Mesendoderm (in vitro differentiated cells): Measurements from ENCODE around the gene NAALAD2.
A peak's percentile ranks its signal among the peaks of the same experiment; 100 is the strongest.

Experiments
- DNase-seq: peaks from one replicate; pipeline ENCODE4 v3.0.0; 2013
- H2AK5ac ChIP-seq: 2 replicates; pipeline ENCODE4 v1.6.1; 2013; ENCODE audit warnings: low read length, inconsistent platforms
- H2BK120ac ChIP-seq: 2 replicates; pipeline ENCODE4 v1.6.1; 2013; ENCODE audit warnings: low read depth, mild to moderate bottlenecking, low read length, moderate library complexity, mixed read lengths
- H2BK15ac ChIP-seq: replicated peaks from 2 replicates; pipeline ENCODE4 v1.6.1; 2013; ENCODE audit warnings: low read depth, mild to moderate bottlenecking, moderate library complexity
- H2BK5ac ChIP-seq: 2 replicates; pipeline ENCODE4 v1.6.1; 2013; ENCODE audit warnings: low read length, inconsistent platforms
- H3K18ac ChIP-seq: 2 replicates; pipeline ENCODE4 v1.6.1; 2013; ENCODE audit warnings: mild to moderate bottlenecking, low read length, mixed read lengths
- H3K23ac ChIP-seq: one replicate; pipeline ENCODE4 v1.6.1; 2013; ENCODE audit warnings: low read length
- H3K27ac ChIP-seq: 2 replicates; pipeline ENCODE4 v1.5.1; 2013; ENCODE audit warnings: low read depth, mild to moderate bottlenecking, inconsistent platforms, low read length, moderate library complexity
- H3K27me3 ChIP-seq: 2 replicates; pipeline ENCODE4 v1.6.1; 2013; ENCODE audit warnings: low read length, control low read depth, mild to moderate bottlenecking, inconsistent platforms; ENCODE audit not compliant: insufficient read depth, poor library complexity
- H3K36me3 ChIP-seq: 2 replicates; pipeline ENCODE4 v1.6.1; 2013; ENCODE audit warnings: low read length, inconsistent platforms; ENCODE audit not compliant: control insufficient read depth, insufficient read depth
- H3K4ac ChIP-seq: one replicate; pipeline ENCODE4 v1.6.1; 2013; ENCODE audit warnings: low read depth, mild to moderate bottlenecking, low read length, moderate library complexity
- H3K4me1 ChIP-seq: 2 replicates; pipeline ENCODE4 v1.6.1; 2013; ENCODE audit warnings: low read depth, low read length, inconsistent platforms; ENCODE audit not compliant: control insufficient read depth
- H3K4me2 ChIP-seq: 2 replicates; pipeline ENCODE4 v1.6.1; 2013; ENCODE audit warnings: low read length
- H3K4me3 ChIP-seq: 2 replicates; pipeline ENCODE4 v1.5.1; 2013; ENCODE audit warnings: mild to moderate bottlenecking, low read length
- H3K56ac ChIP-seq: one replicate; pipeline ENCODE4 v1.6.1; 2013; ENCODE audit warnings: low read length
- H3K79me1 ChIP-seq: 2 replicates; pipeline ENCODE4 v1.6.1; 2013; ENCODE audit warnings: low read length, inconsistent platforms
- H3K79me2 ChIP-seq: 2 replicates; pipeline ENCODE4 v1.6.1; 2013; ENCODE audit warnings: mild to moderate bottlenecking, low read length; ENCODE audit not compliant: control insufficient read depth, insufficient read depth
- H3K9ac ChIP-seq: 2 replicates; pipeline ENCODE4 v1.6.1; 2013; ENCODE audit warnings: low read length, inconsistent platforms
- H4K5ac ChIP-seq: one replicate; pipeline ENCODE4 v1.6.1; 2013; ENCODE audit warnings: low read length
- H4K8ac ChIP-seq: one replicate; pipeline ENCODE4 v1.6.1; 2013; ENCODE audit warnings: low read depth, mild to moderate bottlenecking, control low read depth, low read length, moderate library complexity
- WGBS: extraction: QIAGEN DNeasy Blood & Tissue Kit; methylation state at CpG from one replicate; pipeline ENCODE4 v1.1.7; 2013; ENCODE audit warnings: low lambda C conversion rate, missing lambda C conversion rate; ENCODE audit not compliant: insufficient coverage; ENCODE audit errors: extremely low coverage; 5-methylcytosine and 5-hydroxymethylcytosine counted together

NAALAD2 gene

DNA sequence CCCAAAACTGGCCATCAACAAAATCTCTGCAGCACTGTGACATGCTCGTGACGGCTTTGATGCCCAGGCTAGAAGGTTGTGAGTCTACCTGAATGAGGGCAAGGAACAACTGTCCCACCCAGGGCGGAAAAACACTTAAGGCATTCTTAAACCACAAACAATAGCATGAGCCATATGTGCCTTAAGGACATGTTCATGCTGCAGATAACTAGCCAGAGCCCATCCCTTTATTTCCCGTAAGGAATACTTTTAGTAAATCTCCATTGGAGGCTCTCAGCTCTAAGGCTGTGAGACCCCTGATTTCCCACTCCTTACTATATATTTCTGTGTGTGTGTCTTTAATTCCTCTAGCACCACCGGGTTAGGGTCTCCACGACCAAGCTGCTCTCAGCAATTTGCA is 85.0 kb downstream of the NAALAD2 start:
- Histone ChIP-seq H3K27ac (no peak overlapping the region), H3K36me3 (no peaks in the 10 kb centered on the region), H3K27me3 (no peaks in the 10 kb centered on the region), H2BK120ac (no peak overlapping the region), H2AK5ac (no peak overlapping the region), H3K56ac (no peak overlapping the region), H2BK15ac (no peak overlapping the region), H3K23ac (no peak overlapping the region), H2BK5ac (no peak overlapping the region), H4K5ac (no peak overlapping the region), H3K9ac (no peak overlapping the region), H3K79me2 (peaks cover 57% of the 10 kb centered on the region), H3K18ac (no peak overlapping the region), H3K4me1 (no peaks in the 10 kb centered on the region), H3K4ac (no peak overlapping the region), H3K4me3 (no peak overlapping the region), H3K79me1 (peaks cover 2% of the 10 kb centered on the region), H4K8ac (no peak overlapping the region), H3K4me2 (no peak overlapping the region)
- DNase-seq, result peak; percentile 5
- no CpG with 5 or more reads among the region's 6 CpGs for WGBS

DNA sequence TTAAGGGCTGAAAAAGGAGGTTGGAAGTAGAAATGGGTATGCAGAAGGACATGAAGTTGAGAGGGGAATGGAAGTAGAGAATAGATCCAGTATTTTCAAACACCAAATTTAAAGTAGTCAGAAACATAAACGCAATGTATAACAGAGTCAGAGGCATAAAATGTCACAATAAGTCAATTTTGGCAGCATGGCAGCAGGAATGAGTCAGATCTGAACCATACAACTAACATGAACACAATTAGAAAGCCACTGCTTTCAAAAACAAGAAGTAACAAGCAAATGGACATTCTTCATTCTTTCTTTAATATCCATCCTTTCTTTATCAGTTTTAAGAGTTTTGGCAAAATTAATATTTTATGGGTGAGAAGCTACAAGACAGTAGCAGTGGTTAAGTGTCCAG is 85.9 kb downstream of the NAALAD2 start:
- peaks cover 2% of the 10 kb centered on the region for H3K79me1 ChIP-seq
- H2BK15ac ChIP-seq, result no peak overlapping the region
- no peak overlapping the region for H4K8ac ChIP-seq
- no peak overlapping the region for H3K9ac ChIP-seq
- no CpG with 5 or more reads among the region's 1 CpG for WGBS
- H3K4ac ChIP-seq, result no peak overlapping the region
- no peak overlapping the region for H3K27ac ChIP-seq
- DNase-seq, result no peak
- no peak overlapping the region for H2BK5ac ChIP-seq
- H3K4me2 ChIP-seq, result no peak overlapping the region
- no peaks in the 10 kb centered on the region for H3K36me3 ChIP-seq
- H3K27me3 ChIP-seq, result no peaks in the 10 kb centered on the region
- H3K18ac ChIP-seq, result no peak overlapping the region
- H2BK120ac ChIP-seq, result no peak overlapping the region
- no peak overlapping the region for H3K4me3 ChIP-seq
- no peak overlapping the region for H4K5ac ChIP-seq
- no peaks in the 10 kb centered on the region for H3K4me1 ChIP-seq
- no peak overlapping the region for H2AK5ac ChIP-seq
- peaks cover 57% of the 10 kb centered on the region for H3K79me2 ChIP-seq
- H3K23ac ChIP-seq, result no peak overlapping the region
- no peak overlapping the region for H3K56ac ChIP-seq

DNA sequence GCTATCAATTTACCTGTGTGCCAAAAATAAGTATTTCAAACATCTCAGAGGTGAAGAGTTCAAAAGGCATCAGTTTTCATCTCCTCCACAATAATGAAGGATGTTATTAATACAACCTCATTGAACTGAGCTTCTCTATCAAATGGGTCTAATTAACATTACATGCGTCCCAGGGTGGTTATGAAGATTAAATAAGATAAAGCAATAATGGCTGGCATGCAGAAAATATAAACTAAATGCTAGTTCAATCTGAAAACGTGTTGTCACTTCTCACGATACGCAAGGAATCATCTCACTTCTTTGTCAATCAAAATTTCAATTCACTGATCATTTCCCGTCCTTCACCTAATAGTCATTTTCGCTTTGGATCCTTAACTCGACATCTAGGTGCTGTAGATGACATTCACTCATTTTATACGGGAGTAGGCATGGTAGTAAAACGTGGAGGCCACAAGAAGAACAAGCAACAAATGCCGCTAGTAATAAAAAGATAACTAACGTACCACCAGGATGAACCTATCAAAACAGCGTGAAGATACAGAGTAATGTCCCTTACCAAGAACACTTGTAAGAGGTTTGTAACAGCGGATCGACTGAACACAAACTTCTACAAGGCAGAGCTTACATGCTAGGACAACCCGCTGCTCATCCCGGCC is 87.5 kb downstream of the NAALAD2 start:
- Histone ChIP-seq H3K23ac (peak overlapping the region; percentile 81), H2BK120ac (no peak overlapping the region), H3K4ac (no peak overlapping the region), H3K4me1 (no peaks in the 10 kb centered on the region), H2BK5ac (no peak overlapping the region), H3K36me3 (no peaks in the 10 kb centered on the region), H3K4me3 (peak overlapping the region; percentile 90), H3K9ac (peak overlapping the region; percentile 91), H3K27me3 (no peaks in the 10 kb centered on the region), H3K18ac (no peak overlapping the region), H3K79me1 (peaks cover 2% of the 10 kb centered on the region), H2AK5ac (no peak overlapping the region), H4K5ac (no peak overlapping the region), H2BK15ac (no peak overlapping the region), H3K79me2 (peaks cover 52% of the 10 kb centered on the region), H3K56ac (peak overlapping the region; percentile 86), H4K8ac (no peak overlapping the region), H3K4me2 (peak overlapping the region; percentile 3), H3K27ac (no peak overlapping the region)
- no peak for DNase-seq
- WGBS, result no CpG with 5 or more reads among the region's 16 CpGs

DNA sequence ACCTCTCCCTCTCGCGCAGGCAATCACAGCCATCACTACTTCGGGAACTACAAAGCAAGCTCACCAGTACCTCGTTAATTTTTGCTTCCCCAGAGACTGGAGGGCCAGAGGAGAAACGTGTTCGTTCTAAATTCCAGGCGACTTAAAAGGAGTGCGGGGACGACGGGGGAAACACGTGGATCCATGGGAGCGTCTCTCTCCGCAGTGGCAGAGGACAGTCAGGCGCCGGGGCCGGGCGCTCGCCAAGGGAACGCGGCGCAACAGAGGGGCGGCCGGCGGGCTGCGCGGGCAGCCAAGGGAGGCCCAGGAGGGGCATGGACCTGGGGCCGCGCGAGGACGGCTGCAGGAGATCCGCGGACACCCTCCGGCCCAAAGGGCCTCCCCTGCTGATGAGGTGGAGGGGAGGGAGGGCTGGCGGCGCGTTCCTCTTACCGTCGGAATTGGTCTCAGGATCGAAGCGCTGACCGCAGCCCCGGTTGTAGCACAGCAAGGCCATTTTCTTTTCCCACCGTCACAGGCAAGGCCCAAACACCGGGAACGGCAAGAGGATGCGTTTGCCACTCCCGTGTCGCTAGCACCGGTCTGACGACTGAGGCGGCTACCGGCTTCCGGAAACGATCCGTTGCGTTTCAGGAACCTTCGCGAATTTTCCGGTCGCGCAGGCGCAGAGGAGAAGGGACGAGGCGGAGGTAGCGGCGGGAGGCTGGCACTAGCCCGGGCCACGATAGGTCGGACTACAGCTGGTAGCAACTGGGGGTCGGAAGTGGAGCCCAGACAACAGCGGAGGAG is 88.2 kb downstream of the NAALAD2 start, which contains the start of gene CHORDC1:
Gene CHORDC1, minus strand, starts transcription at position 591 of the 789 bp plus-strand sequence. Its CDS starts 95 bp downstream, at position 496.
- Histone ChIP-seq H2BK15ac (no peak within 1 kb of the TSS), H3K9ac (peak within 1 kb of the TSS; percentile 91), H3K79me2 (peaks cover 46% of the 10 kb centered on the region), H2AK5ac (no peak within 1 kb of the TSS), H3K4me1 (no peaks in the 10 kb centered on the region), H3K18ac (peak within 1 kb of the TSS; percentile 3), H3K27ac (peak within 1 kb of the TSS; percentile 39), H3K36me3 (no peaks in the 10 kb centered on the region), H3K4me3 (peak within 1 kb of the TSS; percentile 90), H2BK120ac (no peak within 1 kb of the TSS), H4K5ac (no peak within 1 kb of the TSS), H3K27me3 (no peaks in the 10 kb centered on the region), H2BK5ac (peak within 1 kb of the TSS; percentile 51), H3K56ac (peak within 1 kb of the TSS; percentile 86), H3K79me1 (peaks cover 2% of the 10 kb centered on the region), H3K23ac (peak within 1 kb of the TSS; percentile 81), H4K8ac (peak within 1 kb of the TSS; percentile 5), H3K4me2 (peak within 1 kb of the TSS; percentile 81), H3K4ac (peak within 1 kb of the TSS; percentile 44)
- peak; percentile 92 for DNase-seq
- no CpG with 5 or more reads among the region's 71 CpGs for WGBS

DNA sequence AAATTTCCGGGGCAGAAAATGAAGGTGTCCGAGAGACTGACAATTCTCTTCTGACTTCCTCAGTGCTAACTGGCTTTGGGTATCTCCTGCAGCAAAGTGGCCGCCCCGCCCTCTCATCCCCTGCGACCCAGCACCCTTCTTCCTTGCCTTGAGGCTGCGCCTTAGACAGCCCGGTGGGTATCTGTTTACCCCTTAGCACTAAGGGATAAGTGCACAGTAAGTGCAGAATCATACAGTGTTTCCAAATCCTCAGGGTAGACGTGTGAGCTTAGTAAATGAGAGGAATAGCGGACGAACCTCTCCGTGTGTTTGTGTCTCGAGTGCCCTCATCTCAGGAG is 88.8 kb downstream of the NAALAD2 start:
- H3K4me1 ChIP-seq, result no peaks in the 10 kb centered on the region
- H3K18ac ChIP-seq, result no peak overlapping the region
- no peak overlapping the region for H3K27ac ChIP-seq
- H2BK120ac ChIP-seq, result no peak overlapping the region
- no peak for DNase-seq
- H3K4me3 ChIP-seq, result peak overlapping the region; percentile 31
- peak overlapping the region; percentile 3 for H4K8ac ChIP-seq
- H3K79me1 ChIP-seq, result peaks cover 2% of the 10 kb centered on the region
- no peak overlapping the region for H2AK5ac ChIP-seq
- no peaks in the 10 kb centered on the region for H3K27me3 ChIP-seq
- H3K4ac ChIP-seq, result no peak overlapping the region
- peak overlapping the region; percentile 68 for H3K9ac ChIP-seq
- H3K23ac ChIP-seq, result no peak overlapping the region
- peak overlapping the region; percentile 80 for H3K56ac ChIP-seq
- no CpG with 5 or more reads among the region's 12 CpGs for WGBS
- H3K4me2 ChIP-seq, result peak overlapping the region; percentile 81
- H3K36me3 ChIP-seq, result no peaks in the 10 kb centered on the region
- no peak overlapping the region for H2BK5ac ChIP-seq
- peaks cover 42% of the 10 kb centered on the region for H3K79me2 ChIP-seq
- H2BK15ac ChIP-seq, result no peak overlapping the region
- H4K5ac ChIP-seq, result no peak overlapping the region
